Keratinocyte (primary cell): Measurements from ENCODE around the gene ZNF160. TPM values are rescaled to one million over a fixed set of nuclear protein-coding genes. Genes with fewer than 3 reads are reported as not detected.

Source experiments
- DNase-seq: peaks from one replicate; pipeline ENCODE4 v3.0.0-alpha.2; 2011; ENCODE audit warnings: low read depth, missing footprints, low spot score
- FAIRE-seq: peaks from 2 replicates; lab custom pipeline; 2011; peaks lifted over from hg19 to GRCh38; lab: Jason Lieb, UNC
- H2AFZ ChIP-seq: 2 replicates; pipeline ENCODE4 v1.6.0; 2012; ENCODE audit warnings: low read length, control low read depth, inconsistent platforms; ENCODE audit not compliant: control insufficient read depth
- H3K27ac ChIP-seq: 2 replicates; pipeline ENCODE4 v1.5.1; 2011; ENCODE audit warnings: low read length; ENCODE audit not compliant: control insufficient read depth, insufficient read depth
- H3K27me3 ChIP-seq: 3 replicates; pipeline ENCODE4 v1.6.0; 2011; ENCODE audit warnings: low read length; ENCODE audit not compliant: control insufficient read depth, insufficient read depth; ENCODE audit errors: extremely low read depth
- H3K36me3 ChIP-seq, 2 experiments: 2 replicates in 1 of 2; 3 replicates in 1 of 2; pipeline ENCODE4 v1.5.1; 2011; ENCODE audit warnings: low read length in 2 of 2, mild to moderate bottlenecking in 1 of 2; ENCODE audit not compliant: control insufficient read depth in 2 of 2, insufficient read depth in 2 of 2; ENCODE audit errors: extremely low read depth in 1 of 2
- H3K4me1 ChIP-seq: 3 replicates; pipeline ENCODE4 v1.5.1; 2011; ENCODE audit warnings: low read length; ENCODE audit not compliant: control insufficient read depth, insufficient read depth; ENCODE audit errors: extremely low read depth
- H3K4me2 ChIP-seq: 3 replicates; pipeline ENCODE4 v1.6.0; 2011; ENCODE audit warnings: low read depth, low read length; ENCODE audit not compliant: control insufficient read depth, insufficient read depth; ENCODE audit errors: extremely low read depth
- H3K4me3 ChIP-seq, 3 experiments: fragments of 200-600 bp in 1 of 3; sonication (generic) in 1 of 3; 2 replicates in 2 of 3; 3 replicates in 1 of 3; pipeline ENCODE4 v1.5.1; 2011 to 2016; ENCODE audit warnings: low read length in 3 of 3, mild to moderate bottlenecking in 3 of 3, control low read depth in 2 of 3, inconsistent platforms in 1 of 3, low read depth in 1 of 3, mixed read lengths in 1 of 3, mixed run types in 1 of 3, moderate library complexity in 1 of 3; ENCODE audit not compliant: control insufficient read depth in 2 of 3, insufficient read depth in 2 of 3; ENCODE audit errors: extremely low read depth in 1 of 3
- H3K79me2 ChIP-seq: 2 replicates; pipeline ENCODE4 v1.6.0; 2012; ENCODE audit warnings: low read length; ENCODE audit not compliant: control insufficient read depth, insufficient read depth
- H3K9ac ChIP-seq: 3 replicates; pipeline ENCODE4 v1.6.0; 2011; ENCODE audit warnings: low read length; ENCODE audit not compliant: control insufficient read depth, insufficient read depth; ENCODE audit errors: extremely low read depth
- H3K9me1 ChIP-seq: 3 replicates; pipeline ENCODE4 v1.6.0; 2011; ENCODE audit warnings: low read length; ENCODE audit not compliant: control insufficient read depth, insufficient read depth; ENCODE audit errors: extremely low read depth
- H3K9me3 ChIP-seq: 2 replicates; pipeline ENCODE4 v1.5.1; 2012; ENCODE audit warnings: low read depth, low read length; ENCODE audit not compliant: control insufficient read depth
- H4K20me1 ChIP-seq: 3 replicates; pipeline ENCODE4 v1.6.0; 2011; ENCODE audit warnings: low read length; ENCODE audit not compliant: control insufficient read depth, insufficient read depth; ENCODE audit errors: extremely low read depth
- EZH2 ChIP-seq: IDR thresholded peaks from one replicate; pipeline ENCODE4 v1.6.1; 2012; ENCODE audit warnings: inconsistent platforms, mild to moderate bottlenecking, low read length, moderate library complexity
- dilution Hi-C: fragments of 300-500 bp; cut with MboI; formaldehyde crosslinking; loops from one replicate; pipeline ENCODE4 v1.7.0; 2020; ENCODE audit warnings: low sequenced_read_pairs; ENCODE audit not compliant: extremely low pct_ligation_motif_present
- polyA plus RNA-seq, 5 experiments: library from polyadenylated mRNA; depleted of rRNA in 3 of 5; stranded (reverse) in 3 of 5; stranded (forward) in 1 of 5; unstranded in 1 of 5; fragments of >200 nt; gene quantifications; 1 replicate in 1 of 5; 2 replicates in 3 of 5; 3 replicates in 1 of 5; pipeline versions ENCODE4 v1.2.1 to v1.2.3, GENCODE V29; 2011 to 2012; ENCODE audit warnings: missing spikeins in 2 of 5, low read depth in 1 of 5, low replicate concordance in 1 of 5
- TF ChIP-seq, protein P1 (sequence below), 3 experiments: IDR thresholded peaks in 1 of 3; conservative IDR thresholded peaks in 1 of 3; optimal IDR thresholded peaks in 1 of 3; 2 replicates in 2 of 3; 3 replicates in 1 of 3; pipeline versions ENCODE3 to v1.5.1; 2011; ENCODE audit warnings: low read length in 3 of 3, mild to moderate bottlenecking in 3 of 3, moderate library complexity in 2 of 3, control low read depth in 1 of 3, inconsistent platforms in 1 of 3; ENCODE audit not compliant: insufficient read depth in 2 of 3; ENCODE audit errors: extremely low read depth in 1 of 3

The ZNF160 gene
- polyA plus RNA-seq, 1 donor (not counting 4 experiments of a cell fraction or from before 2014, with no cell fraction given) = 14.4 TPM

DNA sequence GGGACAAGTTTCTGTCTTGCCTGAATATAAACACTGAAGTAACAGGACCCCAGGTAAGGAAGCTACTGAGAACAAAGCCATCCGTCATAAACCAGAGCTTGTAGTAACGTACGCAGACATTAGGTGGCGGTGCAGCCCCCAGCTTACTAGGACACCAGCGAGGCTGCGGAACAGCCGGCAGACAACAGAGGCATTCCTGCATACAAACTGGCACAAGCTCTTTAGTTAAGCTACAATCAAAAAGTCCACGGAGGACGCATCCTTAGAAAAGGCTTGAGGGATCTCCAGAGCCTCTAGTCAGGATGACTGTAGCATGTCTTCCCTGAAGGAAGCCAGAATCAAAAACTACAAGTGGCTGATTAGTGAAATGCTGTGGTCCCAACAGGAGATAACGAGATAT lies 26.2 kb downstream of the ZNF160 start:
- FAIRE-seq (no peak), DNase-seq (no peak)
- dilution Hi-C loops = no loop called here
- H3K4me3 ChIP-seq = no peak overlapping the region
- no peak overlapping the region for H3K9ac ChIP-seq
- no peak overlapping the region for H3K27ac ChIP-seq
- H2AFZ ChIP-seq = no peak overlapping the region
- H4K20me1 ChIP-seq = no peaks in the 10 kb centered on the region
- peaks cover 5% of the 10 kb centered on the region for H3K9me3 ChIP-seq
- H3K9me1 ChIP-seq = no peaks in the 10 kb centered on the region
- H3K27me3 ChIP-seq = no peaks in the 10 kb centered on the region
- H3K36me3 ChIP-seq = peaks cover 12% of the 10 kb centered on the region in 2 experiments
- peaks cover 4% of the 10 kb centered on the region for H3K79me2 ChIP-seq
- no peak overlapping the region for H3K4me2 ChIP-seq
- no peaks in the 10 kb centered on the region for H3K4me1 ChIP-seq
- TF ChIP-seq EZH2 = no peak
- TF ChIP-seq, protein P1, sequence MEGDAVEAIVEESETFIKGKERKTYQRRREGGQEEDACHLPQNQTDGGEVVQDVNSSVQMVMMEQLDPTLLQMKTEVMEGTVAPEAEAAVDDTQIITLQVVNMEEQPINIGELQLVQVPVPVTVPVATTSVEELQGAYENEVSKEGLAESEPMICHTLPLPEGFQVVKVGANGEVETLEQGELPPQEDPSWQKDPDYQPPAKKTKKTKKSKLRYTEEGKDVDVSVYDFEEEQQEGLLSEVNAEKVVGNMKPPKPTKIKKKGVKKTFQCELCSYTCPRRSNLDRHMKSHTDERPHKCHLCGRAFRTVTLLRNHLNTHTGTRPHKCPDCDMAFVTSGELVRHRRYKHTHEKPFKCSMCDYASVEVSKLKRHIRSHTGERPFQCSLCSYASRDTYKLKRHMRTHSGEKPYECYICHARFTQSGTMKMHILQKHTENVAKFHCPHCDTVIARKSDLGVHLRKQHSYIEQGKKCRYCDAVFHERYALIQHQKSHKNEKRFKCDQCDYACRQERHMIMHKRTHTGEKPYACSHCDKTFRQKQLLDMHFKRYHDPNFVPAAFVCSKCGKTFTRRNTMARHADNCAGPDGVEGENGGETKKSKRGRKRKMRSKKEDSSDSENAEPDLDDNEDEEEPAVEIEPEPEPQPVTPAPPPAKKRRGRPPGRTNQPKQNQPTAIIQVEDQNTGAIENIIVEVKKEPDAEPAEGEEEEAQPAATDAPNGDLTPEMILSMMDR (optimal IDR thresholded peaks at IDR 0.05 in 1 of 3, IDR thresholded peaks at IDR 0.05 in 1 of 3, conservative IDR thresholded peaks at IDR 0.05 in 1 of 3; ENCODE audit: extremely low read depth in 1 of 3, insufficient read depth in 2 of 3, low read length in 3 of 3) = peak in 2 of 3 experiments; percentile 23 to 32

DNA sequence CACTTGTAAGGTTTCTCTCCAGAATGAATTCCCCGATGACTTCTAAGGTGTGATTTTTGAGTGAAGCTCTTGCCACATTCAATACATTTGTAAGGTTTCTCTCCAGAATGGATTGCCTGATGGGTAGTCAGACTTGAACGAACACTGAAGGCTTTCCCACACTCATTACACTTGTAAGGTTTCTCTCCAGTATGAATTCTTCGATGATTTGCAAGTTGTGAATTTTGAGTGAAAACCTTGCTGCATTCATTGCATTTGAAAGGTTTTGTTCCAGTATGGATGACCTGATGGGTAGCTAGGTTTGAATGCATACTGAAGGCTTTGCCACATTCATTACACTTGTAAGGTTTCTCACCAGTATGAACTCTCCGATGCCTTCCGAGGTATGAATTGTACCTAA lies 34.4 kb downstream of the ZNF160 start:
- no peak overlapping the region for H3K27ac ChIP-seq
- no peak overlapping the region for H2AFZ ChIP-seq
- H3K9me3 ChIP-seq = peaks cover 35% of the 10 kb centered on the region
- H3K4me3 ChIP-seq = no peak overlapping the region
- H4K20me1 ChIP-seq = no peaks in the 10 kb centered on the region
- no peak for TF ChIP-seq EZH2
- TF ChIP-seq, protein P1 (optimal IDR thresholded peaks at IDR 0.05 in 1 of 3, IDR thresholded peaks at IDR 0.05 in 1 of 3, conservative IDR thresholded peaks at IDR 0.05 in 1 of 3; ENCODE audit: extremely low read depth in 1 of 3, insufficient read depth in 2 of 3, low read length in 3 of 3) = no peak
- peaks cover 18 to 21% of the 10 kb centered on the region in 2 experiments for H3K36me3 ChIP-seq
- no peaks in the 10 kb centered on the region for H3K79me2 ChIP-seq
- no peaks in the 10 kb centered on the region for H3K27me3 ChIP-seq
- no peaks in the 10 kb centered on the region for H3K9me1 ChIP-seq
- DNase-seq (no peak), FAIRE-seq (no peak)
- no peak overlapping the region for H3K9ac ChIP-seq
- no peak overlapping the region for H3K4me2 ChIP-seq
- dilution Hi-C loops = no loop called here
- no peaks in the 10 kb centered on the region for H3K4me1 ChIP-seq
